Brain microvascular endothelial cell (primary cell): ENCODE measurements around the gene PARS2.
A peak's percentile ranks its signal among the peaks of the same experiment; 100 is the strongest.

Source experiments
- DNase-seq: peaks from one replicate; pipeline ENCODE4 v3.0.0-alpha.2; 2020
- H3K27ac ChIP-seq: fragments of 250-450 bp; sonication (Bioruptor Pico); 2 replicates; pipeline ENCODE4 v1.5.1; 2020; ENCODE audit warnings: mild to moderate bottlenecking, moderate library complexity
- H3K27me3 ChIP-seq: fragments of 250-450 bp; sonication (Bioruptor Pico); replicated peaks from 2 replicates; pipeline ENCODE4 v1.5.1; 2020; ENCODE audit warnings: mild to moderate bottlenecking
- H3K36me3 ChIP-seq: fragments of 250-450 bp; sonication (Bioruptor Pico); replicated peaks from 2 replicates; pipeline ENCODE4 v1.5.1; 2020; ENCODE audit warnings: mild to moderate bottlenecking
- H3K4me3 ChIP-seq: 2 replicates; pipeline ENCODE4 v1.5.1; 2011; ENCODE audit warnings: low read depth, mild to moderate bottlenecking, control low read depth, low read length, moderate library complexity
- CTCF ChIP-seq: IDR thresholded peaks from 2 replicates; pipeline ENCODE4 v1.5.1; 2011; ENCODE audit warnings: low read depth, mild to moderate bottlenecking, moderate library complexity, low read length, control low read depth, inconsistent platforms; ENCODE audit errors: missing control alignments
- in situ Hi-C: cut with HindIII; loops from 2 replicates; pipeline ENCODE4 v1.10.0; 2017; ENCODE audit warnings: low sequenced_read_pairs, low pct_ligation_motif_present

The PARS2 gene

GRCh38 chr1:54764133-54764921 lies at the start of gene PARS2:
PARS2 (minus strand) TSS chr1:54764523; CDS start chr1:54759161, 5,362 bp downstream.
- Histone ChIP-seq H3K36me3 (no peaks in the 10 kb centered on the region), H3K27me3 (no peaks in the 10 kb centered on the region), H3K4me3 (peak within 1 kb of the TSS; percentile 98), H3K27ac (peak within 1 kb of the TSS; percentile 48)
- TF ChIP-seq CTCF = no peak
- peak; percentile 98 for DNase-seq
- in situ Hi-C loops = no loop called here

GRCh38 chr1:54814126-54814498 lies 49.8 kb upstream of the PARS2 start:
- no peaks in the 10 kb centered on the region for H3K27me3 ChIP-seq

GRCh38 chr1:54813485-54814125 lies 49.3 kb upstream of the PARS2 start:
- DNase-seq = no peak
- Histone ChIP-seq H3K36me3 (no peaks in the 10 kb centered on the region), H3K4me3 (no peak overlapping the region), H3K27ac (no peak overlapping the region), H3K27me3 (no peaks in the 10 kb centered on the region)
- TF ChIP-seq CTCF = no peak
- in situ Hi-C loops = no loop called here

More at GRCh38 chr1:54814126-54814498, 49.8 kb upstream of the PARS2 start:
- Histone ChIP-seq H3K4me3 (no peak overlapping the region), H3K27ac (no peak overlapping the region), H3K36me3 (no peaks in the 10 kb centered on the region)
- no peak for TF ChIP-seq CTCF
- in situ Hi-C loops = no loop called here
- no peak for DNase-seq

GRCh38 chr1:54812801-54813484 lies 48.6 kb upstream of the PARS2 start:
- Histone ChIP-seq H3K4me3 (no peak overlapping the region), H3K27me3 (no peaks in the 10 kb centered on the region), H3K36me3 (no peaks in the 10 kb centered on the region), H3K27ac (no peak overlapping the region)
- DNase-seq = no peak
- TF ChIP-seq CTCF = no peak
- in situ Hi-C loops = no loop called here

GRCh38 chr1:54811739-54812655 lies 47.7 kb upstream of the PARS2 start:
- no peak overlapping the region for H3K4me3 ChIP-seq
- no peaks in the 10 kb centered on the region for H3K27me3 ChIP-seq
- no peaks in the 10 kb centered on the region for H3K36me3 ChIP-seq
- TF ChIP-seq CTCF = no peak
- in situ Hi-C loops = no loop called here
- H3K27ac ChIP-seq = no peak overlapping the region
- DNase-seq = no peak
